HCT116 (cell line): ENCODE data around the gene CD247. TPM values are rescaled to one million over a fixed set of nuclear protein-coding genes. Genes with fewer than 3 reads are reported as not detected.

Experiments
- ATAC-seq: fragments of 200-7000 bp; cut with Tn5 transposase; 2 replicates; pipeline ENCODE4 v1.9.1; 2020; ENCODE audit warnings: mild to moderate bottlenecking, moderate library complexity
- BruUV-seq: library from RNA; stranded (reverse); fragments of 400-500 nt; replicated peaks from 2 replicates; lab custom pipeline; 2021; lab: Mats Ljungman, UMichigan
- CTCF ChIA-PET: fragments of 300-600 bp; sonication (Branson Sonifier 250); formaldehyde crosslinking; loops from one replicate; lab custom pipeline; 2021; ENCODE audit warnings: antibody characterized with exemption; lab: Charles Lee
- POLR2A ChIA-PET: fragments of 300-600, 350-600 bp; sonication (Branson Sonifier 250); formaldehyde crosslinking; loops from one replicate; lab custom pipeline; 2021; ENCODE audit warnings: antibody characterized with exemption; lab: Charles Lee
- RAD21 ChIA-PET, 2 experiments: fragments of 300-600 bp; sonication (Branson Sonifier 250); formaldehyde crosslinking; loops; one replicate each; lab custom pipeline; 2023; ENCODE audit warnings: low total read pairs in 2 of 2; ENCODE audit not compliant: uncharacterized antibody in 2 of 2, unreplicated experiment in 2 of 2, low non-redundant PET in 1 of 2; lab: Charles Lee
- DNase-seq: peaks from one replicate; pipeline ENCODE4 v3.0.0-alpha.2; 2010; ENCODE audit warnings: low read depth, low spot score
- H2AFZ ChIP-seq: fragments of 200-600 bp; shearing (Covaris generic), sonication (generic); 2 replicates; pipeline ENCODE4 v1.6.1; 2017; ENCODE audit warnings: low read depth, mixed run types, mixed read lengths, antibody characterized with exemption, low read length; ENCODE audit not compliant: poor library complexity, severe bottlenecking
- H3K27ac ChIP-seq: 2 replicates; pipeline ENCODE4 v1.5.1; 2012; ENCODE audit warnings: low read depth, low read length
- H3K27me3 ChIP-seq: fragments of 200-600 bp; sonication (generic); 2 replicates; pipeline ENCODE4 v1.6.1; 2016; ENCODE audit warnings: mixed run types, low read length, mixed read lengths; ENCODE audit not compliant: insufficient read depth
- H3K36me3 ChIP-seq, 2 experiments: fragments of 200-500 bp in 1 of 2; fragments of 200-600 bp in 1 of 2; sonication (Bioruptor generic) in 1 of 2; sonication (generic) in 1 of 2; 2 replicates each; pipeline versions ENCODE4 v1.5.1 to v1.6.1; 2014 to 2016; ENCODE audit warnings: low read length in 2 of 2, inconsistent platforms in 1 of 2, mixed read lengths in 1 of 2, mixed run types in 1 of 2; ENCODE audit not compliant: insufficient read depth in 2 of 2, control insufficient read depth in 1 of 2
- H3K4me1 ChIP-seq, 2 experiments: fragments of 200-600 bp in 1 of 2; sonication (generic) in 1 of 2; 2 replicates each; pipeline versions ENCODE4 v1.5.1 to v1.6.1; 2012 to 2017; ENCODE audit warnings: low read length in 2 of 2, inconsistent platforms in 1 of 2, mild to moderate bottlenecking in 1 of 2, mixed read lengths in 1 of 2, mixed run types in 1 of 2, moderate library complexity in 1 of 2; ENCODE audit not compliant: insufficient read depth in 2 of 2, control insufficient read depth in 1 of 2
- H3K4me2 ChIP-seq: fragments of 200-600 bp; sonication (generic); 2 replicates; pipeline ENCODE4 v1.6.1; 2017; ENCODE audit warnings: mixed run types, low read length, mixed read lengths
- H3K4me3 ChIP-seq, 2 experiments: fragments of 200-600 bp in 1 of 2; sonication (generic) in 1 of 2; replicated peaks in 1 of 2; 2 replicates each; pipeline ENCODE4 v1.5.1; 2011 to 2016; ENCODE audit warnings: low read length in 2 of 2, control low read depth in 1 of 2, low read depth in 1 of 2, mild to moderate bottlenecking in 1 of 2, mixed read lengths in 1 of 2, mixed run types in 1 of 2
- H3K79me2 ChIP-seq: fragments of 200-600 bp; sonication (generic); 2 replicates; pipeline ENCODE4 v1.6.1; 2017; ENCODE audit warnings: mild to moderate bottlenecking, mixed run types, low read length, moderate library complexity, mixed read lengths; ENCODE audit not compliant: insufficient read depth
- H3K9ac ChIP-seq: fragments of 200-600 bp; sonication (generic); 2 replicates; pipeline ENCODE4 v1.6.1; 2016; ENCODE audit warnings: low read length, mixed read lengths
- H3K9me2 ChIP-seq: fragments of 200-600 bp; sonication (generic), shearing (Covaris generic); 2 replicates; pipeline ENCODE4 v1.6.1; 2017; ENCODE audit warnings: mixed run types, mild to moderate bottlenecking, moderate library complexity; ENCODE audit not compliant: insufficient read depth
- H3K9me3 ChIP-seq, 2 experiments: fragments of 200-500 bp in 1 of 2; fragments of 200-600 bp in 1 of 2; sonication (Bioruptor generic) in 1 of 2; sonication (generic) in 1 of 2; 2 replicates each; pipeline ENCODE4 v1.6.1; 2014 to 2017; ENCODE audit warnings: low read length in 2 of 2, mixed read lengths in 2 of 2, inconsistent platforms in 1 of 2, low read depth in 1 of 2, mild to moderate bottlenecking in 1 of 2, mixed run types in 1 of 2, moderate library complexity in 1 of 2; ENCODE audit not compliant: control insufficient read depth in 1 of 2, insufficient read depth in 1 of 2
- H4K20me1 ChIP-seq: fragments of 200-600 bp; sonication (generic), shearing (Covaris generic); 2 replicates; pipeline ENCODE4 v1.6.1; 2017; ENCODE audit warnings: mixed run types, mild to moderate bottlenecking, moderate library complexity; ENCODE audit not compliant: insufficient read depth
- CBX3 ChIP-seq: IDR thresholded peaks from 2 replicates; pipeline ENCODE4 v1.6.1; 2012; ENCODE audit warnings: low read depth
- CTCF ChIP-seq, 3 experiments: fragments of 200-600 bp in 1 of 3; sonication (generic) in 1 of 3; IDR thresholded peaks in 2 of 3; conservative IDR thresholded peaks in 1 of 3; 2 replicates each; pipeline ENCODE4 v1.5.1; 2012 to 2017; ENCODE audit warnings: low read depth in 2 of 3, low read length in 2 of 3, antibody characterized with exemption in 1 of 3, borderline replicate concordance in 1 of 3, control low read depth in 1 of 3, mild to moderate bottlenecking in 1 of 3, mixed read lengths in 1 of 3, mixed run types in 1 of 3, moderate library complexity in 1 of 3; ENCODE audit not compliant: insufficient read depth in 1 of 3
- JUND ChIP-seq: IDR thresholded peaks from 2 replicates; pipeline ENCODE4 v1.6.1; 2012
- POLR2A ChIP-seq: IDR thresholded peaks from 2 replicates; pipeline ENCODE4 v1.7.0; 2011; ENCODE audit warnings: borderline replicate concordance; ENCODE audit not compliant: insufficient read depth, insufficient read length; ENCODE audit errors: extremely low read depth
- SIN3A ChIP-seq: IDR thresholded peaks from 2 replicates; pipeline ENCODE4 v1.6.1; 2012; ENCODE audit warnings: low read depth
- SP1 ChIP-seq: IDR thresholded peaks from 2 replicates; pipeline ENCODE4 v1.6.1; 2012; ENCODE audit warnings: low read depth
- SRF ChIP-seq: IDR thresholded peaks from 2 replicates; pipeline ENCODE4 v1.6.1; 2012; ENCODE audit warnings: low read depth
- intact Hi-C: fragments of 100-400 bp; cut with micrococcal nuclease; formaldehyde crosslinking; loops from 2 replicates; pipeline ENCODE4 v1.10.0; 2022
- total RNA-seq: library from RNA; stranded (reverse); gene quantifications from one replicate; pipeline ENCODE4 v1.2.1, GENCODE V29; 2021; ENCODE audit not compliant: unreplicated experiment
- TF ChIP-seq, protein P1 (sequence below): IDR thresholded peaks from 2 replicates; pipeline ENCODE4 v1.6.1; 2011; ENCODE audit warnings: mild to moderate bottlenecking, low read length, moderate library complexity; ENCODE audit not compliant: insufficient replicate concordance; ENCODE audit errors: extremely low read depth

CD247 gene
- total RNA-seq, 1 experiment from 2014 or later = 0.57 TPM

DNA sequence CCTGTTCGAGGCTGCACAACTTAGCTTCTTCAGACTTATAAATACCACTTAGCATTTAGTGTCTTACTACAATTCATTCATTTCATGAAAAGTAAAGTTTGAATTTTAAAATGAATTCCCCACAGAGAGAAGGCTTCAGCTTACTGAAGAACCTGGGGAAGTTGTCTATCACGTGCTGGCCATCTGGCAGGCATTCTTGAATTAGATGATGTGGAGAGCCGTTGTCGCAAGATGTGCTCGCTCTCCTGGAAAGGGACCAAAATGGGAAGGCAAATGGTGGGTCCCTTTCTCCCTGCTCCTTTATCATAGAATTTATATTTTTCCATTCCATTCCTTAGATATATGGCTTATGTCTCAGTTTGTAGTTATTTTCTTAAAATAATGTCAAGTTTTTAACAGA lies 90.5 kb downstream of the CD247 start:
- no peaks in the 10 kb centered on the region for H4K20me1 ChIP-seq
- H2AFZ ChIP-seq = no peak overlapping the region
- ChIA-PET POLR2A (no interaction called here), RAD21 (no interaction called here), CTCF (no interaction called here)
- H3K4me2 ChIP-seq = no peak overlapping the region
- H3K9me3 ChIP-seq = no peaks in the 10 kb centered on the region
- H3K4me1 ChIP-seq = no peaks in the 10 kb centered on the region
- TF ChIP-seq POLR2A (no peak), CTCF (IDR thresholded peaks at IDR 0.05 in 2 of 3, conservative IDR thresholded peaks at IDR 0.05 in 1 of 3; ENCODE audit: borderline replicate concordance in 1 of 3, insufficient read depth in 1 of 3, low read depth in 2 of 3, low read length in 2 of 3) (no peak), CBX3 (no peak), JUND (no peak), SRF (no peak), SP1 (no peak), SIN3A (no peak)
- TF ChIP-seq, protein P1, sequence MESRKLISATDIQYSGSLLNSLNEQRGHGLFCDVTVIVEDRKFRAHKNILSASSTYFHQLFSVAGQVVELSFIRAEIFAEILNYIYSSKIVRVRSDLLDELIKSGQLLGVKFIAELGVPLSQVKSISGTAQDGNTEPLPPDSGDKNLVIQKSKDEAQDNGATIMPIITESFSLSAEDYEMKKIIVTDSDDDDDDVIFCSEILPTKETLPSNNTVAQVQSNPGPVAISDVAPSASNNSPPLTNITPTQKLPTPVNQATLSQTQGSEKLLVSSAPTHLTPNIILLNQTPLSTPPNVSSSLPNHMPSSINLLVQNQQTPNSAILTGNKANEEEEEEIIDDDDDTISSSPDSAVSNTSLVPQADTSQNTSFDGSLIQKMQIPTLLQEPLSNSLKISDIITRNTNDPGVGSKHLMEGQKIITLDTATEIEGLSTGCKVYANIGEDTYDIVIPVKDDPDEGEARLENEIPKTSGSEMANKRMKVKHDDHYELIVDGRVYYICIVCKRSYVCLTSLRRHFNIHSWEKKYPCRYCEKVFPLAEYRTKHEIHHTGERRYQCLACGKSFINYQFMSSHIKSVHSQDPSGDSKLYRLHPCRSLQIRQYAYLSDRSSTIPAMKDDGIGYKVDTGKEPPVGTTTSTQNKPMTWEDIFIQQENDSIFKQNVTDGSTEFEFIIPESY = no peak
- H3K9ac ChIP-seq = no peak overlapping the region
- no peaks in the 10 kb centered on the region for H3K79me2 ChIP-seq
- ATAC-seq (no peak), DNase-seq (no peak)
- intact Hi-C loops = no loop called here
- no TSS peak for BruUV-seq
- H3K27me3 ChIP-seq = no peaks in the 10 kb centered on the region
- H3K27ac ChIP-seq = no peak overlapping the region
- H3K9me2 ChIP-seq = no peaks in the 10 kb centered on the region
- no peaks in the 10 kb centered on the region for H3K36me3 ChIP-seq
- no peak overlapping the region for H3K4me3 ChIP-seq
